Measurements from ENCODE around the gene PUSL1. TPM values are rescaled to one million over a fixed set of nuclear protein-coding genes. Genes with fewer than 3 reads are reported as not detected.
A peak's percentile ranks its signal among the peaks of the same experiment; 100 is the strongest.

PUSL1 gene
- total RNA-seq, 1 experiment from 2014 or later: 38.0 TPM

DNA sequence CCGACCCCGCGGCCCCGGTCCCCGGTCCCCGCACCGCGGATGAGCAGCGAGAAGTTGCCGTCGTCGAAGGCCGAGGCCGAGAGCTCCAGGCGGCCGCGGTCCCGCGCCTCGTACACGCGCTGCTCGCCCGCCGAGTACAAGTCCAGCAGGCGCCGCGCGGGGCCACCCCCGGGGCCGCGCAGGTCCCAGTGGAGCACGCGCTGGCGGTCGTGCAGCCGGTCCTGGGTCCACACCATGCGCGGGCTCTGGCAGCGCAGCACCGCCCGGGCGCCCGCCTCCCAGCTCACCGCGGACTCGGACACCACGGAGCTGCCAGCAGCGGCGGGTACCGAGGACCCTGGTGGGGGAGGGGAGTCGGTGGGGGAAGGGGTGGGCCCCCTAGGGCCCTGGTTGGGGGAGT is 47.0 kb downstream of the PUSL1 start:
- Mint-ChIP-seq H3K9me3 (no peaks in the 10 kb centered on the region), H3K4me1 (peaks cover 27 to 52% of the 10 kb centered on the region in 2 experiments), H3K27me3 (ENCODE audit: low read depth) (peaks cover 37% of the 10 kb centered on the region), H3K4me3 (no peak overlapping the region), H3K36me3 (ENCODE audit: insufficient read depth in 1 of 3, low read depth in 3 of 3) (peaks cover 0 to 8% (median 2%) of the 10 kb centered on the region in 3 experiments; a peak in 1 of 7 replicates), H3K27ac (no peak overlapping the region)
- Histone ChIP-seq H2BK120ac (ENCODE audit: low read depth, low read length, poor library complexity, severe bottlenecking) (no peak overlapping the region), H3K18ac (ENCODE audit: insufficient read length, low read depth, low read length) (no peak overlapping the region), H4K20me1 (ENCODE audit: control insufficient read depth, insufficient read depth, insufficient read length) (no peaks in the 10 kb centered on the region), H3K79me2 (ENCODE audit: insufficient read depth, low read length) (no peaks in the 10 kb centered on the region), H3K23me2 (ENCODE audit: insufficient read length, low read depth, low read length, poor library complexity, severe bottlenecking) (peaks cover 7% of the 10 kb centered on the region), H3T11ph (ENCODE audit: low read length) (no peak overlapping the region), H3K4me2 (ENCODE audit: insufficient read depth, insufficient read length, low read length) (peak overlapping the region; percentile 62), H4K8ac (replicated peaks; ENCODE audit: insufficient read length, low read depth, low read length) (no peak overlapping the region), H4K91ac (ENCODE audit: insufficient read length, low read depth, low read length) (no peak overlapping the region), H2BK20ac (ENCODE audit: low read depth, low read length, poor library complexity, severe bottlenecking) (no peak overlapping the region), H2BK5ac (ENCODE audit: insufficient read length, low read length) (no peak overlapping the region), H2AK5ac (ENCODE audit: insufficient read length, low read length) (no peak overlapping the region), H4K5ac (ENCODE audit: insufficient read length, low read depth, low read length) (no peak overlapping the region), H3K4me1 (ENCODE audit: insufficient read depth, low read length) (no peaks in the 10 kb centered on the region; the same call in 1 of the 2 replicates), H3K23ac (ENCODE audit: insufficient read length, low read depth, low read length) (no peak overlapping the region), H3K4ac (ENCODE audit: low read depth, low read length) (no peak overlapping the region), H3K9ac (ENCODE audit: extremely low read depth, insufficient read length, low read length) (no peak overlapping the region), H3K9me3 (ENCODE audit: control insufficient read depth, low read depth, low read length) (no peaks in the 10 kb centered on the region), H3K79me1 (ENCODE audit: insufficient read depth, low read depth, low read length, poor library complexity, severe bottlenecking) (no peaks in the 10 kb centered on the region), H3K56ac (ENCODE audit: insufficient read length, low read depth, low read length) (no peak overlapping the region), H3K27ac (ENCODE audit: insufficient read length, low read depth, low read length) (no peak overlapping the region), H2BK15ac (ENCODE audit: low read depth, low read length) (no peak overlapping the region), H2BK12ac (ENCODE audit: insufficient read length, low read depth, low read length) (no peak overlapping the region), H3K27me3 (ENCODE audit: insufficient read depth, low read length) (peaks cover 4% of the 10 kb centered on the region; the same call in 1 of the 2 replicates), H2AFZ (ENCODE audit: low read length) (no peak overlapping the region), H3K14ac (ENCODE audit: insufficient read depth, low read length) (no peak overlapping the region)
- no peak for DNase-seq
- TF ChIP-seq CTCF (conservative IDR thresholded peaks at IDR 0.05): no peak
- no CpG with 5 or more reads among the region's 52 CpGs for WGBS (ENCODE audit: extremely low coverage, insufficient read length, low lambda C conversion rate)

All from H9 (cell line).